ENCODE data around the gene ZSWIM1.
A peak's percentile ranks its signal among the peaks of the same experiment; 100 is the strongest.
"Not testable (repeated sequence)": the region's sequence is repeated elsewhere in the genome, so short reads cannot be mapped to it uniquely, and the experiment has no call there.

ZSWIM1 gene

DNA sequence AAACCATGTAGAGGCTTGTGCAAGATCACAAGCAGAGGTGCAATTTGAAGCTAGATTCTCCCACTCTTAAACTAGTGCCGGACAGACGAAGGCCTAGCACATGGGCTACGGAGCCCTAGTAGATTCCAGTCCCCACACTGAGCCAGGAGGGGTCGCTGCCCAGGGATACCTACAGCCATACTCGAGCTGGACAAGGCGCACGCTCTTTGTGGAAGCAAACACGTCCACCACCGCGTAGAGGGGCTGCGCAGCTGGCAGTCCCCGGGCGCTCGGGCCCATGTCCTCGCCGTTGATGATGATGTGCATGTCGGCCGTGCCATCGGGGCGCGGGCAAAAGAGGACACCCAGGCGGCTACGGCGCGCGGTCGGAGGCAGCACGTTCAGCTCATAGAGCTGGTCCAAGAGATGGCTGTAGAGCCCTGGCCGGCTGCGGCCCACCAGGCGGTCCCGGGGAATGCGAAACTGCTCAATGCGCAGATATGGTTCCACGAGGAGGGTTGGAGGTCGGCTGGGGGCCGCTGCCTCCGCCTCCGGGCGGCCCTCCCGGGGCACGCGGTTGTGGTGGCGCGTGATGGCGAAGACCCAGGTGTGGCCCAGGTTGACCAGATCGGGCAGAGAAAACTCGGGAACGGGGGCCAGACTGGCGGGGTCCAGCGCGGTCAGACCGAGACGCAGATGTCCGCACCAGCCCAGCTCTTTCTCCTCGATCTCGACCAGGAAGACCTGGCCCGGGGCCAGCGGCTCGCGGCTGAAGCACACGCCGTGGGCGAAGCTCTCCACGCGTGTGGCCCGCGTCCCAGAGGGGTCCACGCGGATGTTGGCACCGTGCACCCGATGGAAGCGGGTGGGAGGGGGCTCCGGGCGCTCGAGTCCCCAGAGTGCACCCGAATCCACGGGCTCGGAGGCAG is 9.3 kb downstream of the ZSWIM1 start:
- DNase-seq, result peak; percentile 64

DNA sequence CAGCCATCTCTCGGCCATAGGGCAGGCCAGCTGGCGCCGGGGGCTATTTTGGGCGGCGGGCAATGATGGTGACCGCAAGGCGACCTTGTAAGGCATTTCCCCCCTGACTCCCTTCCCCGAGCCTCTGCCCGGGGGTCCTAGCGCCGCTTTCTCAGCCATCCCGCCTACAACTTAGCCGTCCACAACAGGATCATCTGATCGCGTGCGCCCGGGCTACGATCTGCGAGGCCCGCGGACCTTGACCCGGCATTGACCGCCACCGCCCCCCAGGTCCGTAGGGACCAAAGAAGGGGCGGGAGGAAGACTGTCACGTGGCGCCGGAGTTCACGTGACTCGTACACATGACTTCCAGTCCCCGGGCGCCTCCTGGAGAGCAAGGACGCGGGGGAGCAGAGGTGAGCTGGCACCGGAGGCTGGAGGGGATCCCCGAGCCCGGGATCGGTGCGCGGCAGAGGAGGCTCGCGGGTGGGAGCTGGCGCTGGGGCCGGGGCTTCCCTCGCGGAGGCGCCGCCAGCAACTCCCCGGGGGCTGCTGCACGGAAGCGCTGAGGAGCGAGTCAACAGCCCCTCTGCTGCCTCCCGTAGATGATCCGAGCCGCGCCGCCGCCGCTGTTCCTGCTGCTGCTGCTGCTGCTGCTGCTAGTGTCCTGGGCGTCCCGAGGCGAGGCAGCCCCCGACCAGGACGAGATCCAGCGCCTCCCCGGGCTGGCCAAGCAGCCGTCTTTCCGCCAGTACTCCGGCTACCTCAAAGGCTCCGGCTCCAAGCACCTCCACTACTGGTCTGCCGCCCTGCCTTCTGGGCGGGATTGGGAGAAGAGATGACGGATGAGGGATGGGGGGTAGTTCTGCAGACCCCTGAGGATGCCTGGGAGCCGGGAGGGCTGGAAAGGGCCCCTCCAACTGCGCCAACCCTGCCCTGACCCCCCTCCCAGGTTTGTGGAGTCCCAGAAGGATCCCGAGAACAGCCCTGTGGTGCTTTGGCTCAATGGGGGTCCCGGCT is 10.3 kb downstream of the ZSWIM1 start, which contains the start of the genes CTSA and NEURL2:
TSS of gene CTSA (plus strand) at position 351 of the 999 bp plus-strand sequence. CDS start at position 585, 234 bp downstream.
TSS of gene NEURL2 (minus strand) at position 224 of the 999 bp plus-strand sequence. CDS start at position 7, 217 bp downstream.
- DNase-seq, result peak; percentile 90

DNA sequence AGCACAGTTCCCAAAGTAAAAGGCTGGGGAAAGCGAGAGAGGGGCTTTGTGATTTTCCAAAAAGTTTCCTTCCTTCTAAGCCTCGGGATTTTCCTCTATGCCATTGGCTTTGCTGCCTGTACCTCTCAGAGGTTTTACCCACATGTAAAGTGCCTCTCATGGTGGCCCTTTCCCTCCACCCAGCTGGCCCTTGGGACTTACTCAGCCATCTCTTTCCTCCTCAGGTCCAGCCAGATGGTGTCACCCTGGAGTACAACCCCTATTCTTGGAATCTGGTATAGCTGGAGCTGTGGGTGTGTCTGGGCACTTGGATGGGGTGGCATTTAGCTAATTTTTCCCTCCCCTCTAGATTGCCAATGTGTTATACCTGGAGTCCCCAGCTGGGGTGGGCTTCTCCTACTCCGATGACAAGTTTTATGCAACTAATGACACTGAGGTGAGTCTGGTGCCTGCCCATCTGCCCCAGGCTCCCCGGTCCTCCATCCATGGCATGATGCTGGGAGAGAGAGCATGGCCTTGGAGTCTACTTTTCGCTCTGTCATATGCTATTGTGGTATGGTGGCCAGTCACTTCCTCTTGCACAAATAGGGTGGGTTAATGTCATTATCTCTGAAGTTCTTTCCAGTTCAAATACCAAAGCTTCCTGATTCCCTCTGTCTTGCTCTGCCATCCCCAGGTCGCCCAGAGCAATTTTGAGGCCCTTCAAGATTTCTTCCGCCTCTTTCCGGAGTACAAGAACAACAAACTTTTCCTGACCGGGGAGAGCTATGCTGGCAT is 11.2 kb downstream of the ZSWIM1 start:
- no peak for DNase-seq

DNA sequence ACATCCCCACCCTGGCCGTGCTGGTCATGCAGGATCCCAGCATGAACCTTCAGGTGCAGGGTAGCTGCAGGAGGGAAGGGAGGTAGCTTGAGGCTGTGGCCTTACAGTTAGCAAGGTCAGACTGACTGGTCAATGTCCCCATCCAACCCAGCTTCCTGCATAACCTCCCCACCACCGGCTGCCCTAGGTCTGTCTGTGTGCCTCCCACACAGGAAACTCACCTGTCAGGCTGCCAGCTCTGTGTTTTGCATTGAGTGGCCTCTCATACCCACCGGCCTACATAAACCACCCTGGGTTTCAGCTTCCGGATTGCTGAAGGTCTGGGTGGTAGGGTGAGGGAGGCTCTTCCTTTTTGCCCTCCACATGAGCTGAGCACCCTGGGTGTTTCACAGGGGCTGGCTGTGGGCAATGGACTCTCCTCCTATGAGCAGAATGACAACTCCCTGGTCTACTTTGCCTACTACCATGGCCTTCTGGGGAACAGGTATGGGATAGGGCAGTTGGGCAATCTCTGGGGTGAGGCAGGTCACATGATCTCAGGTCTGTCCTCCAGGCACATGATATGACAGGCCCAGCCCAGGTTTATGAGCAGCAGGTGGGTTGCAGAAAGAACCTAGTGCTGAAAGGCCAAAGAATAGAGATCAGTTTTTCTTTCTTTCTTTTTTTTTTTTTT is 11.9 kb downstream of the ZSWIM1 start:
- peak; percentile 32 for DNase-seq

DNA sequence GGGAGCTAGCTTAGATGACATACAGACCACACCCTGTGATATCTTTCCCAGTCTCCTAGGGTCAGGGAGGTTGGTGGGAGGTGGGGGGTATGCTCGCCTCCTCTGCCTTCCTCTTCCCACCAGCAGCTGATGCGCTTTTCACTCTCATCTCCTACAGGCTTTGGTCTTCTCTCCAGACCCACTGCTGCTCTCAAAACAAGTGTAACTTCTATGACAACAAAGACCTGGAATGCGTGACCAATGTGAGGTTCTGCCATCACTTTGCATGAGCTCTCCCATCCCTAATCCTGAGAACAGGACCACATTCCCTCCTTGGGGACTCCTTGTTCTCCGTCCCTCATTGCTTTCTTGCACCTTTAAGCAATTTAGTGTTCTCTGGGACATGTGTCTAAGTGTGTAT is 12.8 kb downstream of the ZSWIM1 start:
- DNase-seq, result no peak

DNA sequence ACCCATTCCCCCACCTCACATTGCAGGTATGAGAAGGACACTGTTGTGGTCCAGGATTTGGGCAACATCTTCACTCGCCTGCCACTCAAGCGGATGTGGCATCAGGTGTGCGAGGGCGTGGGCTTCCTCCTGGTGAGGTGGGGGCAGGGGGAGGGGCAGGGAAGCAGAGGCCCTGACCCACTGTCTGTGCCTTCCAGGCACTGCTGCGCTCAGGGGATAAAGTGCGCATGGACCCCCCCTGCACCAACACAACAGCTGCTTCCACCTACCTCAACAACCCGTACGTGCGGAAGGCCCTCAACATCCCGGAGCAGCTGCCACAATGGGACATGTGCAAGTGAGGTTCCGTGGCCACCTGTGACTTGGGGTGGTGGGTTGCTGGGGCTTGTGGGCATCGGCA is 13.8 kb downstream of the ZSWIM1 start:
- no peak for DNase-seq

DNA sequence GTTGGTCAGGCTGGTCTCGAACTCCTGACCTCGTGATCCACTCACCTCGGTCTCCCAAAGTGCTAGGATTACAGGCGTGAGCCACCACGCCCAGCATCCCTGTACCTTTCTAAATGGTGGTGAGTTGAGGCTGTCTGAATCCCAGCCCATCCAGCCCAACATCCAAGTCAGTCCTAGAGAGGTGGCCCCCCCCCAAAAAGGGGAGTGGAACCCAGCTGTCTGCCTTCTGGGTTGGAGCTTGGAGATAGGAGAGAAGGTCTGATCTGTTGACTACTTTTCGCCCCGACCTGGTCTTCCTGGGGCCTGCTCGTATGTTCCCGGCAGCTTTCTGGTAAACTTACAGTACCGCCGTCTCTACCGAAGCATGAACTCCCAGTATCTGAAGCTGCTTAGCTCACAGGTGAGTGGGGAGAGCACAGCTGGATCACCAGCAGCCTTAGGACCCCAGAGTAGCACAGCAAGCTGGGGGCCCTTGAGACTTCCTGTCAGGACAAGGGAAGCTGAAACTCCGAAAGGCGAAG is 15.7 kb downstream of the ZSWIM1 start:
- DNase-seq, result no peak

DNA sequence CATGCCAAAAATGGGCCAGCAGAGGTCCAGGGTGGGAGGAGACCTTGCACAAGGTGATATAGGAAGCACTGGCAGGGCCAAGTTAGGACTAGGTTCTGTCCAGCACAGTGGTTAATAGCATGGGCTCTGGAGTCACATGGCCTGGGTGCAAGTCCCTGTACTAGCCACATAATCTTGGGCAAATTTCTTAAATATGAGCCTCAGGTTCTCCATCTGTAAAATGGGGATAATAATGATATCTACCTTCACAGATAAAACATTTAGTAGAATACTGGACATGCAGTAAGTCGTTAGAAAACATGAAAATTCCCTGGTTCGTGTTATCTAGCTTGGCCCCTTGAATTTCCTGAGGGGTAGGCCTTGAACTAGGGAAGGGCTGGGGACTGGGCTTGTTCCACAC is 16.3 kb downstream of the ZSWIM1 start:
- DNase-seq, result no peak

DNA sequence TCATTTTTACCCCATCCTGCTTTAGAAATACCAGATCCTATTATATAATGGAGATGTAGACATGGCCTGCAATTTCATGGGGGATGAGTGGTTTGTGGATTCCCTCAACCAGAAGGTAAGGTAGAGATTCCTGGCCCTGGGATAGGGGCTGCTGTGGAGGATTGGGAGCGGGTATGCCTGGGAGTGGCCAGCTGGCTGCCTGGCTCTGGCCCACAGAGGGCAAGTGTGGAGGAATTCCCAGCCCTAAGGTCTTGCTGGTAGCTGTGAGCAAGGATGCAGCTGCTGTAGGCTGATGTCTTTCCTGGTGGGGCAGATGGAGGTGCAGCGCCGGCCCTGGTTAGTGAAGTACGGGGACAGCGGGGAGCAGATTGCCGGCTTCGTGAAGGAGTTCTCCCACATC is 16.7 kb downstream of the ZSWIM1 start:
- DNase-seq, result no peak

DNA sequence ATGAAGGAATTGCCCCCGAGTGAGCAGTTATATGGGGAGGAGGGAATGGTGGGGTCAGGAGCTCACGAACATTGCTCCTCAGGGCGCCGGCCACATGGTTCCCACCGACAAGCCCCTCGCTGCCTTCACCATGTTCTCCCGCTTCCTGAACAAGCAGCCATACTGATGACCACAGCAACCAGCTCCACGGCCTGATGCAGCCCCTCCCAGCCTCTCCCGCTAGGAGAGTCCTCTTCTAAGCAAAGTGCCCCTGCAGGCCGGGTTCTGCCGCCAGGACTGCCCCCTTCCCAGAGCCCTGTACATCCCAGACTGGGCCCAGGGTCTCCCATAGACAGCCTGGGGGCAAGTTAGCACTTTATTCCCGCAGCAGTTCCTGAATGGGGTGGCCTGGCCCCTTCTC is 17.3 kb downstream of the ZSWIM1 start:
- DNase-seq, result no peak

DNA sequence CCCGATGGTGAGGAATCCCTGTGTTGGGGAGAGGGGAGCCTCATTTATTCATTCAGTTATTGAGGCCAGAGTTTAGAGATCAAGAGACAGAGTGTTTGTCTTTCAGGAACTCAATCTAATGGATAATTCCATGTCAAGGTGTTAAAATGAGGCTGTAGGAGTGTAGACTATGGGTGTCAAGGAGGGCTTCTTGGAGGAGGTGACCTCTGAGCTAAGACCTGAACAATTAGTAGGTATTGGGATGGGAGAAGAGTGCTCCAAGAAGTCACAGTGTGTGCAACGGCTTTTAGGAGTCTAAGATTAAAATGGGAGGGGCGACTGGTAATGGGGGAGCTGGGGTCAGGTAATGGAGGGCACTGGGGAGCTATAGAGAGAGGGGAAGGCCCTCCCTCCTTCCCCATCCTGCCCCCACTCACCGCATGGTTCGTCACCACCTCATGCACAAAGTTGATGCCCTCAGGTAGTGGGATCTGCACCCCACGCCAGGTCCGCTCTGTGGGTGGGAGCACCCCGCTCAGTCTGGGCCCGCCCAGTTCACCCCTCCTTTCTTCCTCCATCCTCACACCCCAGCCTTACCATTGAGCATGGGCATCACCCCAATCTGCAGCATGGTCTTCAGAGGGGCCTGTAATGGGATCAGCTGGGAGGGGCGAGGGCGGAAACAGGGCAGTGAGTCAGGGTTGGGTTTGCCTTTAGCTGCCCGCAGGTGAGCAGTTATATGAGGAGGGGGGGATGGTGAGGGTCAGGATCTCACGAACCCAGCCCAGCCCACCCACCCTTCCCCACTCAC is 18.2 kb downstream of the ZSWIM1 start:
- DNase-seq, result no peak

DNA sequence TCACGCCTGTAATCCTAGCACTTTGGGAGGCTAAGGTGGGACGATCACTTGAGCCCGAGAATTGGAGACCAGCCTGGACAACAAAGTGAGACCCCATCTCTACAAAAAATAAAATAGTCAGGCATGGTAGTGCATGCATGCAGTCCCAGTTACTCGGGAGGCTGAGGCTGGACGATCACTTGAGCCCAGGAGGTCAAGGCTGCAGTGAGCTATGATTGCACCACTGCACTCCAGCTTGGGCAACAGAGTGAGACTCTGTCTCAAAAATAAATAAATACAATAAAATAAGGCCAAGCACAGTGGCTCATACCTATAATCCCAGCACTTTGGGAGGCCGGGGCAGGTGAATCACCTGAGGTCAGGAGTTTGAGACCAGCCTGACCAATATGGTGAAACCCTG is 20.3 kb downstream of the ZSWIM1 start:
- DNase-seq, result not testable (repeated sequence)

DNA sequence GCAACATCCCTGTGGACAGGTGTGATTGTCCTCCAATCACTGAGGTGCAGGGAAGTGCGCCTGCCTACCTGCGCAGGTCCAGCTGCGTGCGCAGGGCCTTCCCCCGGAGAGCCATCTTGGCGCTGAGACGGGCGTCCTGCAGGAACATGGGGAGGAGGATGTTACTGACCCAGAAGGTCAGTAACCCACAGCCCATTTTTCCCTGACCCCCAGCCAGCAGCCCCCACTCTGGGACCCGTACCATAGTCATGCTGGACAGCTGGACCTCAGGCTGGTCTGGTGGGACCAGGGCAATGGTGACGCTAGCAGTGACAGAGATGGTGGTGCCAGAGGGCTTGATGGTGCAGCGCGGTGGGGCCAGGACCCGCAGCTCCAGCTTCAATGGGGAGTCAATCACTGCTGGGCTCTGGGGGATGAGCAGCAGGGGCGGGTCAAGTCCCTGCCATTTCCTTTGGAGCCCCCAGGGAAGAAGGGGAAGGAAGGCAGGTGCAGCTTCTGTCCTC is 21.2 kb downstream of the ZSWIM1 start:
- DNase-seq, result no peak

DNA sequence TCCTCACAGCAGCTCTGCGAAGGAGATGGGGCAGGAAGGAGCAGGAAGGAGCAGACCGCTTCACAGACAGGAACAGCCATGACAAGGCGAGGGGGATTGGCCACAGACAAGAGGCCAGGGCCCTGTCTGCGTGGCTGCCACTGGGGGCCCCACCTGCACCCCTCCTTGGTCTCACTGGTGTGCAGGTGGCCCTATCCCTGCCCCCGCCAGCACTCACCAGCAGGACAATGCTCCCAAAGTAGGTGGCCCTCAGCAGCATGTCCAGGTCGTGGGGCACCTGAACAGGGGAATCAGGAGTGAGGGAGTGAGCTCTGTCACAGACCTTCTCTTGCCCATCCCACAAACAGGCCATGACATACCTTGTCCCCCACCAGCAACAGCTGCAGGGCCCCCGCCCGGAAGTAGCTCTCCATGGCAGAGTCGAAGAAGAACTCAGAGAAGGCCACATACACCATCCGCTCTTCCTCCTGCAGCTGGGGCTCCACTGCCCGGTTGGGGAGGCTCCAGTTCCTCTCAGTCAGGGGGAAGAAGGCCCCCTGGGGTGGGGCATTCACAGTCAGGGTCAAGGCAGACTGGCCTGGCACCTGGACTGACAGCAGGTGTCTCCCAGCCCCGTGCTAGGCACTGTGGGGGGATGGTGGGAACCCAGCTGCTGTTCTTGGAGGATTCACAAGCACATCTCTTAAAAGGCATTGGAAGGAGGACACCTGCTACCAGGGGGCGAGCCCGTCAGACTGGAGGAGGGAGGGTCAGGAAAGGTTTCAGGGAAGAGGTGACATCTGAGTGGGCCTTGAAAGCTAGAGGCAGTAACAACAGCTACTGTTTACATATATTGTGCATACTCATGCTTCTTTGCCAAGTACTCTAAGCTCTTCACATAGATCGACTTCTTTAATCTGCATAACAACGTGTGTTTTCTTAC is 23.8 kb downstream of the ZSWIM1 start:
- DNase-seq, result no peak

DNA sequence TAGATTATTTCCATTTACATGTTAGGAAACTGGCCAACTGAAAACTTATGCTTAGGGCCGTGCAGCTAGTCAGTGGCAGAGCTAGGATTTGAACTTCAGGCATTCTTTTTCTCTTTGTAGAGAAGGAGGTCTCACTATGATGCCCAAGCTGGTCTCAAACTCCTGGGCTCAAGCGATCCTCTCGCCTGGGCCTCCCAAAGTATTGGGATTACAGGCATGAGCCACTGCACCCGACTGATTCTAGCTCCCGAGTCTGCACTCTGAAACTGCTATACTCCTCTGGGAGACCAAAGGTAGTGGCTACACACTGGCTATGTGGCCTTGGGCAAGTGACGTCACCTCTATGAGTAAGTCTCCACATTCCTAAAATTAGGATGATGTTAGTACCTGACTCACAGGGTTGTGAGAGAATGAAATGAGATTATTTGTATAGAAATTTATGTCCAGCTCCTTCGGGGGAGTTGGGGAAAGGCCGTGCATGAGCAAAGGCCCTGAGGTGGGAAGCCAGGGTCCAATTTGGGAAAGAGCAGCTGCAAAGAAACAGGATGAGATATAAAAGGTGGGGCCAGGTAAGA is 24.6 kb downstream of the ZSWIM1 start:
- DNase-seq, result no peak

DNA sequence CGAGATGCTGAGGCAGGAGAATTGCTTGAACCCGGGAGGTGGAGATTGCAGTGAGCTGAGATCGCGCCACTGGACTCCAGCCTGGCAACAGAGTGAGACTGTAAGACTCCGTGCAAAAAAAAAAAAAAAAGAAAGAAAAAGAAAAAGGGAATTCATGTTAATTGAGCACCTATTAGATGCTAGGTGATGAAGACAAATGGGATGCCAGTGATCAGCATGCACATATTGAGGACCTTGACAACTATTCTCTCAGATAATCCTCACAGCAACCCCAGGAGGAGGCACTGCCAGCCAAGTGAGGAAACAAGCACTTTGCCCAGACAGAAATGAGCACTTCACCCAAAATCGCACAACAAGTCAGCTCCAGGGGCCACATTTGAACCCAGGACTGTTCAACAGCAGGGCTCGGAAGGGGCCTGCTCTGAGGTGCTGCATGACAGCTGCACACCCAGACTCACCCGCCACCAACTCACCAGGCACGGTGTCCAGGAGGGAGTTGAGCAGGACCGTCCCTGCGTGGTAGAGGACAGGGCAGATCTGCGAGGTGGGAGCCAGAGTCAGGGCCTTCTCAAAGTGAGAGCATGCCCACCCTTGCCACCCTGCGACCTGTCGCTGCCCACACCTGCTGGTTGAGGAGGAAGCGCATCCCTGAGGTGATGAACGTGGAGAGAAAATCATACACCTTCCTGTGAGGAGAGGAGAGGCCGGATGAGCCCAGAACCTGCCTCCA is 26.4 kb downstream of the ZSWIM1 start:
- no peak for DNase-seq

DNA sequence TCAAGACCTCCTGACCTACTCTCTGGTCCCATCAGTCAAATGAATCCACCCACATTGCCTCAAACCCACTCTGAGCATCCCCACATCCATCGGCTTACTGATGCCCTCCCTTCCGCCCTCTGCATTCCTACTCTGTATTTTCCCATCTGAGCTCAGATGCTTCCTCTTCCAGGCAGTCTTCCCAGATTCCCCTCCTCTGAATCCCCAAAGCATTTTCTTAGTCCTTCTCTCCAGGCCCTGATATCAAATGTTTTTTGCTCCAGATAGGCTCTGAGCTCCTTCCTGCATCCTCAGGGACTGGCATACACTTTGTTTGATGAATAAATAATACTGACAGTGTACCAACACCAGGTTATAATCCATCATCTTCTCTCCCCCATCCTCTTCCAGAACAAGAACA is 27.1 kb downstream of the ZSWIM1 start:
- no peak for DNase-seq

DNA sequence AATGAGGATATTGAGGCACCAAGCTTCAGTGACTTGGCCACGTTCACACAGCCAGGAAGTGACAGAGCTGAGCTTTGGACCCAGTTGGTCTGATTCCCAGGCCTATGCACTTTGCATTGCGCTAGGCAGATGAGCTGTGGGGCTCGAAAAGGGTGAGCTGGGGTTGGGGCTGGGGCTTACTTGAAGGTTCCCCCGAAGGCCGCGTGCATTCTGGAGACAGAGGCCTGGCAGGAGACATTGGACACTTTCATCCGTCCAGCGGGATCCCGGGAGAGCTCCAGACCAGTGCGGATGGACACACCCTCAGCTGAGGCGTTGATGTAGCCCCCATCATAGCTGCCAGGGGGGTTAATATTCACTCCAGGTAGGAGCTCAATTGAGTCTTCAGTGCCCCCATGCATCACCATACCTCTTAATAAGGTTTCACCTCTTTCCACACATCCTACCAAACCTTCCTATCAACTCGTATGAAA is 28.3 kb downstream of the ZSWIM1 start:
- no peak for DNase-seq
